ENCODE measurements around the gene RCOR1. TPM values are rescaled to one million over a fixed set of nuclear protein-coding genes. Genes with fewer than 3 reads are reported as not detected.
A peak's percentile ranks its signal among the peaks of the same experiment; 100 is the strongest.

Gene RCOR1
- total and polyA plus RNA-seq, 4 donors: 13.7 to 19.1 (median 16.9) TPM

DNA sequence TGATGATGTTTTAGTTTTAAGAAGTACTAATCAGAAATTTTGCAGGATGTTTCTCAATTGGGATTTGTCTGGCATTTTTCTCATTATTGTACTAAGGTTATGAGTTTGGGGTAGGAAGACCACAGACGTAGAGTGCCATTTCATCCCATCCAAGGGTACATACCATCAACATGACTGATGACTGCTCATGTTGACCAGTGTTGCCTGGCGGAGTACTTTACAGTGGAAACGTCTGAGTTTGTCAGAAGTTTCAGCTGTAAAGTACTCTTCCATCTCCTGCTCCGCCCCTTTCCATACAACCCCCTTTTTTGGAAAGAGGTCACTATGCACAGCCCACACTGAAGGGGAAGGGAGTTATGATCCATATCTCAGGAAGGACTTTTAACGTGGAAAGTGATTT is 74.2 kb downstream of the RCOR1 start:
- Histone ChIP-seq H3K9me3 (ENCODE audit: control insufficient read depth, insufficient read depth, low read length) (no peaks in the 10 kb centered on the region), H3K27me3 (ENCODE audit: control insufficient read depth, insufficient read depth, low read length) (no peaks in the 10 kb centered on the region), H3K36me3 (ENCODE audit: control insufficient read depth, insufficient read depth, low read length) (no peaks in the 10 kb centered on the region), H3K27ac (ENCODE audit: low read depth, low read length) (no peak overlapping the region), H3K4me3 (ENCODE audit: low read depth, low read length) (no peak overlapping the region), H3K4me1 (ENCODE audit: control insufficient read depth, insufficient read depth, low read length) (no peaks in the 10 kb centered on the region)
- 89% methylated on average over 1 of the region's 5 CpGs for WGBS (ENCODE audit: insufficient coverage)
- DNase-seq (ENCODE audit: low read depth in 4 of 6, low spot score in 6 of 6): no peak

DNA sequence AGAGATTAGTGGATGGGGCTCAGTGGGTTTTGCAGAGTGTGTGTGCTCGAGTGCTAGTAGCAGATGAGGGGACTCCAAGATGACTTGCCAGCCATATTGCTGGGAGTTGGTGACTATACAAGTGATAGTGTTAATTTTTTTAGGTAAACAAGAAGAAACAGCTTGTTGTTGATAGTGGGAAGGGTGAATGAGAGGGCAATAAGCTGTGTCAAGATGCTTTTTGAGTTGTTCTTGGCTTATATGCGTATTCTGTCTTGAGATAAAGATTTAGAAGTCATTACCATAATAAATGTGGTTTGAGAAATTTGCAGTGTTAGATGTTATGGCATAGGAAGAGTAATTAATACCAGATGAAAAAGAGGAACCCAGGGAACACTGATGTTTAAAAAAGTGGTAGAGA is 75.3 kb downstream of the RCOR1 start:
- Histone ChIP-seq H3K4me1 (ENCODE audit: control insufficient read depth, insufficient read depth, low read length) (no peaks in the 10 kb centered on the region), H3K4me3 (ENCODE audit: low read depth, low read length) (no peak overlapping the region), H3K27me3 (ENCODE audit: control insufficient read depth, insufficient read depth, low read length) (no peaks in the 10 kb centered on the region), H3K36me3 (ENCODE audit: control insufficient read depth, insufficient read depth, low read length) (no peaks in the 10 kb centered on the region), H3K27ac (ENCODE audit: low read depth, low read length) (no peak overlapping the region), H3K9me3 (ENCODE audit: control insufficient read depth, insufficient read depth, low read length) (no peaks in the 10 kb centered on the region)
- 89% methylated on average over 2 of the region's 2 CpGs for WGBS (ENCODE audit: insufficient coverage)
- no peak for DNase-seq (ENCODE audit: low read depth in 4 of 6, low spot score in 6 of 6)

DNA sequence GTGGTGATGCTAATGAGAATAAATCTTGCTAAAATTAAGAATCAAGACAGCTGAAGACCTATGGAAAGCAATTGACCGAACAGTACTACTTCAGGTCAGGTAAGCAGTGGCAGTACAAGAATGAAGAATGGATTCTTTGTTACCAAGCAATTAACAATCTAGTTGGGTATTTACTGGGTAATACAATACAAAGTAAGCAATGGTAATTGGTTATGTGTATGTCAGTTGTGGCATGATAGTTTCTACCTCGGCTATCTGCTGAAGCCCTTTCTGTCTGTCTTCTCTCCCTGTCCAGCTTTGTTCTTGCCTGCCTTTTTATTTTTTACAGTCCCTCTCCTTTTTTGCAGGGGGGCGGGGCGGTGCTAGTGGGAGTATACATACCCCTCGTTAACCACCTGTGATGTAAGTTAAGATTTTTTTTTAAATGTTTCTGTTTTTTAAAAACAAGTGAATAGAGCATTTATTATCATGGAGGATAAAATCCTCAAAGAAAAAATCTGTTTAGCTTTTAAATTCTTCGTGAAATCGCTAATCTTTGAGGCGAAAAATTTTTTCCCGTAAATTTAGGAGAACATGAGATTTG is 75.9 kb downstream of the RCOR1 start:
- no peaks in the 10 kb centered on the region for H3K36me3 ChIP-seq (ENCODE audit: control insufficient read depth, insufficient read depth, low read length)
- DNase-seq (ENCODE audit: low read depth in 4 of 6, low spot score in 6 of 6): no peak
- H3K27ac ChIP-seq (ENCODE audit: low read depth, low read length): no peak overlapping the region
- H3K4me1 ChIP-seq (ENCODE audit: control insufficient read depth, insufficient read depth, low read length): no peaks in the 10 kb centered on the region
- 93% methylated on average over 5 of the region's 9 CpGs for WGBS (ENCODE audit: insufficient coverage)
- no peaks in the 10 kb centered on the region for H3K9me3 ChIP-seq (ENCODE audit: control insufficient read depth, insufficient read depth, low read length)
- no peak overlapping the region for H3K4me3 ChIP-seq (ENCODE audit: low read depth, low read length)
- no peaks in the 10 kb centered on the region for H3K27me3 ChIP-seq (ENCODE audit: control insufficient read depth, insufficient read depth, low read length)

DNA sequence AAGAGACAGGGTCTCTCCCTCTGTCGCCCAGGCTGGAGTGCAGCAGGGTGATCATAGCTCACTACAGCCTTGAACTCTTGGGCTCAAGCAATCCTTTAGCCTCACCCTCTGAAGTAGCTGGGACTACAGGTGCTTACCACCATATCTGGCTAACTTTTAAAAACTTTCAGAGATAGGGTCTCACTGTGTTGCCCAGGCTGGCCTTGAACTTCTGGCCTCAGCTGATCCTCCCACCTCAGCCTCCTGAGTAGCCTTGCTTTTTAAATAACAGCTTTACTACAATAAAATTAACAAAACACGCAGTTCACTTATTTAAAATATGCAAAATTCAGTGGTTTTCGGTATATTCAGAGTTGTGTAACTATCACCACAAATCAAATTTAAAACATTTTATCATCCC is 79.0 kb downstream of the RCOR1 start:
- no peak for DNase-seq (ENCODE audit: low read depth in 4 of 6, low spot score in 6 of 6)
- Histone ChIP-seq H3K27ac (ENCODE audit: low read depth, low read length) (no peak overlapping the region), H3K36me3 (ENCODE audit: control insufficient read depth, insufficient read depth, low read length) (no peaks in the 10 kb centered on the region), H3K9me3 (ENCODE audit: control insufficient read depth, insufficient read depth, low read length) (no peaks in the 10 kb centered on the region), H3K27me3 (ENCODE audit: control insufficient read depth, insufficient read depth, low read length) (no peaks in the 10 kb centered on the region), H3K4me3 (ENCODE audit: low read depth, low read length) (no peak overlapping the region), H3K4me1 (ENCODE audit: control insufficient read depth, insufficient read depth, low read length) (no peaks in the 10 kb centered on the region)
- 100% methylated on average over 3 of the region's 3 CpGs for WGBS (ENCODE audit: insufficient coverage)

DNA sequence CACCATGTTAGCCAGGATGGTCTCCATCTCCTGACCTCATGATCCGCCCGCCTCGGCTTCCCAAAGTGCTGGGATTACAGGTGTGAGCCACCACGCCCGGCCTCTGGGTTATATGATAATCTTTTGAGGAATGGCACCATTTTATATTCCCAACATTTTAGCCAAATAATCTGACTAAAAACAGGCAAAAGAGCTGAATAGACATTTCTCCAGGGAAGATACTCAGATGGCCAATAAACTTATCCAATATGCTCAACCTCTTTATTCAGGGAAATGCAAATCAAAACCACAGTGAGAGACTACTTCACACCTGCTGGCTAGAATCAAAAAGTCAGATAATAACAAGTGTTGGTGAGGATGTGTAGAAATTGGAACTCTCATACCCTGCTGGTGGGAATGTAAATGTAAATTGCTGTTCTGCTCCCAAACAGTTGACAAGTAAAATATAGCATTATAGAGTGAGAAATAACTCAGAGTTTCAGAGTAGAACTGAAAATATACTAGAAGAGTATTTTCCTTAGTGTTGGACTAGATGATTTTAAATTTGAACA is 80.0 kb downstream of the RCOR1 start:
- H3K27me3 ChIP-seq (ENCODE audit: control insufficient read depth, insufficient read depth, low read length): no peaks in the 10 kb centered on the region
- no peaks in the 10 kb centered on the region for H3K9me3 ChIP-seq (ENCODE audit: control insufficient read depth, insufficient read depth, low read length)
- DNase-seq (ENCODE audit: low read depth in 4 of 6, low spot score in 6 of 6): no peak
- H3K4me3 ChIP-seq (ENCODE audit: low read depth, low read length): no peak overlapping the region
- H3K36me3 ChIP-seq (ENCODE audit: control insufficient read depth, insufficient read depth, low read length): no peaks in the 10 kb centered on the region
- no peak overlapping the region for H3K27ac ChIP-seq (ENCODE audit: low read depth, low read length)
- no CpG with 5 or more reads among the region's 5 CpGs for WGBS (ENCODE audit: insufficient coverage)
- H3K4me1 ChIP-seq (ENCODE audit: control insufficient read depth, insufficient read depth, low read length): no peaks in the 10 kb centered on the region

DNA sequence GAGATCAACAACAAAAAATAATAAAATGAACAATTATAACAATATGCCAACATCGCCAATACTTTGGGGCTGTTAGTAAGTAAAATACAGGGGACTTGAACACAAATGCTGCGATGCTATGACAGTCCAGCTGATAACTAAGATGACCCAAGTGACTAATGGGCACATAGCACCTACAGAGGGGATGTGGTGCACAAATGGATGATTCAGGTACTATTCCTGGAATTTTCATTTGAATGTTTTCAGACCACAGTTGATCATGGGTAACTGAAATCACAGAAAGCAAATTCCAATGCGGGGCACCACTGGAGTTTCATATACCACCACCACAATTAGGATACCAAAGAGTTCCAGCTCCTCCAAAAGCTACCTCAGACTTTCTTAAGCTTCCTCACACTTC is 82.9 kb downstream of the RCOR1 start:
- no peak overlapping the region for H3K4me3 ChIP-seq (ENCODE audit: low read depth, low read length)
- H3K4me1 ChIP-seq (ENCODE audit: control insufficient read depth, insufficient read depth, low read length): no peaks in the 10 kb centered on the region
- WGBS (ENCODE audit: insufficient coverage): 92% methylated on average over 2 of the region's 3 CpGs
- no peaks in the 10 kb centered on the region for H3K27me3 ChIP-seq (ENCODE audit: control insufficient read depth, insufficient read depth, low read length)
- H3K9me3 ChIP-seq (ENCODE audit: control insufficient read depth, insufficient read depth, low read length): no peaks in the 10 kb centered on the region
- no peak for DNase-seq (ENCODE audit: low read depth in 4 of 6, low spot score in 6 of 6)
- H3K27ac ChIP-seq (ENCODE audit: low read depth, low read length): no peak overlapping the region
- peaks cover 3% of the 10 kb centered on the region for H3K36me3 ChIP-seq (ENCODE audit: control insufficient read depth, insufficient read depth, low read length)

DNA sequence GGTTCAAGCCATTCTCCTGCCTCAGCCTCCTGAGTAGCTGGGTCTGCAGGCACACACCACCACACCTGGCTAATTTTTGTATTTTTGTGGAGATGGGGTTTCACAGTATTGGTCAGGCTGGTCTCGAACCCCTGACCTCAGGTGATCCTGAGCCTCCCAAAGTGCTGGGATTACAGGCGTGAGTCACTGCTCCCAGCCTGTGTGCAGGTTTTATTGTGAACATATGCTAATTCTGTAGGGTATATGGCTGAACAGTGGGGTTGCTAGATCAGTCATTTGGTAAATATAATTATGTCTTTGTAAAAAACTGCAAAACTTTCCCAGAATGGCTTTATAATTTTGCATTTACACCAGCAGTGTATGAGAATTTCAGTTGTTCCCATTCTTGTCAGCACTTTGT is 85.9 kb downstream of the RCOR1 start:
- Histone ChIP-seq H3K27me3 (ENCODE audit: control insufficient read depth, insufficient read depth, low read length) (no peaks in the 10 kb centered on the region), H3K4me1 (ENCODE audit: control insufficient read depth, insufficient read depth, low read length) (no peaks in the 10 kb centered on the region), H3K27ac (ENCODE audit: low read depth, low read length) (no peak overlapping the region), H3K36me3 (ENCODE audit: control insufficient read depth, insufficient read depth, low read length) (peaks cover 5% of the 10 kb centered on the region), H3K9me3 (ENCODE audit: control insufficient read depth, insufficient read depth, low read length) (no peaks in the 10 kb centered on the region), H3K4me3 (ENCODE audit: low read depth, low read length) (no peak overlapping the region)
- no peak for DNase-seq (ENCODE audit: low read depth in 4 of 6, low spot score in 6 of 6)
- no CpG with 5 or more reads among the region's 2 CpGs for WGBS (ENCODE audit: insufficient coverage)

DNA sequence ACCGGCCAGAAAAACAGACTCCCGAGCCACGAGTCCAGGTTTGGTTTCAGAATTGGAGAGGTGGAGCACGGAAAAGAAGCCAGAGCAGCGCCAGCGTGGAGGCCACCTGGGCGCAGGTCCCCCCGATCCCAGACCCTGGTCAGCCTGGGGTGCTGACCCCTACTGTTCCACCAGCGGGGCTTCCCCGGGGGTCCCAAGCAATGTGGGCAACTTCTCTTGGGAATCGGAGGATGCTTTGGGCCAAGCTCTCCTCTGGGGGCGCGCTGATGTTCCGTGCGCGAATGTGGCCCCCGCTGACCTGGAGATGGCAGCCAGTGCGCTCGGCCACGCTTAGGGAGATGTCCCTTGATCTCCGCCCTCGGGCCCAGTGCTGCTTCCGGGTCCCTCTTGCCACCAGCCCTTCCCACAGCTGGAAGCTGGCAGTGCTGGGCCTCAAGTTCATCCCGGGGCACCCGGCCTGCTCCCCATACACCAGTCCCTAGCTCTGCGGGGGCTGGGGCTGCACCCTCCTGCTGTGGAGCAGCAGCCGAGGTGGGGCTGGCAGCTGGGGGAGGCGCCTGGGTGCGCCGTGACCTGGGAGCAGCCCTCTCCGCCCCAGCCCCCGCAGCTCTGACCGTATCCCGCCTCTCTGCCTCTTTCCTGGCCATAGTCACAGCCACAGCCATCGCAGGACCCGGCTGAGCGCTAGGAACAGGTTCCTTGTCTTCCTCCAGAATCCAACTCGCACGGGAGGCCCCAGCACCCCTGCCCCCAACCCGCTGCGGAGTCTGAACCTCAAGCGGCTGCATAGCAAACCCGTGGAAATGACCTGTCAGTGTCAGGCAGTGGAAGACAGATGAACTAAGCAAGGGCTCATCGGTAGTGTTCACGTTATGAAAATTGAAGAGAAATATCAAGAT is 91.2 kb downstream of the RCOR1 start:
- WGBS (ENCODE audit: insufficient coverage): 63% methylated on average over 45 of the region's 45 CpGs
- no peak overlapping the region for H3K4me3 ChIP-seq (ENCODE audit: low read depth, low read length)
- H3K27me3 ChIP-seq (ENCODE audit: control insufficient read depth, insufficient read depth, low read length): no peaks in the 10 kb centered on the region
- H3K4me1 ChIP-seq (ENCODE audit: control insufficient read depth, insufficient read depth, low read length): no peaks in the 10 kb centered on the region
- H3K36me3 ChIP-seq (ENCODE audit: control insufficient read depth, insufficient read depth, low read length): peaks cover 9% of the 10 kb centered on the region
- no peaks in the 10 kb centered on the region for H3K9me3 ChIP-seq (ENCODE audit: control insufficient read depth, insufficient read depth, low read length)
- H3K27ac ChIP-seq (ENCODE audit: low read depth, low read length): no peak overlapping the region
- peak in 1 of 6 donors; percentile 12 for DNase-seq (ENCODE audit: low read depth in 4 of 6, low spot score in 6 of 6)

DNA sequence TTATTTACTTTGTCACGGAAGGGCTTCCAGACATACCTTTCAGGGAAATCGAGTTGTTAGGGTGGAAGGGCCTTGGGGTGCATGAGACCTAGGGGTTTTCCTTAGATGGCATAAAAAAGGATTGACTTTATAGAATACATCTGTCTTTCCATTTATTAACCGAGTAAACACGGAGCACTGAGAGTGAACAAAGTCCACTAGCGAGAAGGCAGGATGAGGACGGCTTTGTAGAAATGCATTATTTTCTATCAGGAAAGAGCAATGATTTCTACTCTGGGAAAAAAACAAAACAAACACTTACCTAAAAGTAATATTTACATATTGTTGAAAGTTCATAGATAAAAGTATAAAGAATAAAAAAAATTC is 91.8 kb downstream of the RCOR1 start:
- peak in 1 of 6 donors; percentile 16 for DNase-seq (ENCODE audit: low read depth in 4 of 6, low spot score in 6 of 6)
- no peaks in the 10 kb centered on the region for H3K4me1 ChIP-seq (ENCODE audit: control insufficient read depth, insufficient read depth, low read length)
- no peaks in the 10 kb centered on the region for H3K27me3 ChIP-seq (ENCODE audit: control insufficient read depth, insufficient read depth, low read length)
- no peak overlapping the region for H3K27ac ChIP-seq (ENCODE audit: low read depth, low read length)
- H3K36me3 ChIP-seq (ENCODE audit: control insufficient read depth, insufficient read depth, low read length): peaks cover 9% of the 10 kb centered on the region
- no peak overlapping the region for H3K4me3 ChIP-seq (ENCODE audit: low read depth, low read length)
- WGBS (ENCODE audit: insufficient coverage): 73% methylated on average over 2 of the region's 6 CpGs
- H3K9me3 ChIP-seq (ENCODE audit: control insufficient read depth, insufficient read depth, low read length): no peaks in the 10 kb centered on the region
